ENCODE data around the gene RASAL1.
A peak's percentile ranks its signal among the peaks of the same experiment; 100 is the strongest.

Gene RASAL1

DNA sequence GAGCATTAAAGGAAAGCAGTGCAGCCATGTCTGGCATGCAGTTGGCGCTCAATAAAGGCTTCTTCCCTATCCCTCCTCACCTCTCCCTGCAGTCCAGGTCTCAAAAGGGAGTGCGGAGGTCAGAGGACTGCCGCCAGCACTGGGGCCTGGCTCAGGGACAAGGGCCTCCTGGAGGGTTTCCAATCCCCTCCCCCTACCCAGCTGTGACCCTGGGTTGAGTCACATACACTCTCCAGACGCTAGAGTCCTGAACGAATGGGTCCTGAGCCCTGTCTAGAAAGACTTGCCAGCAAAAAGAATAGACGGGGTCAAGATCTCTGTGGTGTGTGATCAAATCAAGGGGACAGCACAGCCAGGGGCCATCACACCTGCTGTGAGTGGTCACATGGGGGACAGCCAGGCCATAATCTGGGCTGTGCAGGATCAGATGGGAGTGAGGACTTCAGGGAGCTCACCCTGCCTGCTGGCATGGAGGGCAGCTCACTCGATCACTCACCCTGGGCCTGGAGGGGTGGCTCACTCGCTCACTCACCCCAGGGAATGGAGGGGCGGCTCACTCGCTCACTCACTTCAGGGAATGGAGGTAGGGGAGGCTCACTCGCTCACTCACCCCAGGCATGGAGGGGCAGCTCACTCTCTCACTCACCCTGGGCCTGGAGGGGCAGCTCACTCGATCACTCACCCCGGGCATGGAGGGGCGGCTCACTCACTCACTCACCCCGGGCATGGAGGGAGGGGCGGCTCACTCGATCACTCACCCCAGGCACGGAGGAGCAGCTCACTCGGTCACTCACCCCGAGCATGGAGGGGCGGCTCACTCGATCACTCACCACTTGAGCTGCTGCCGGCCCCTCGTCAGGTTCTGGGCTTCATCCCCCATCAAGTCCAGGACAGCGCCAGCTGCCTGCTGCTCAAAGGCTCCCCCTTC lies 26.8 kb upstream of the RASAL1 start:
- no peak for DNase-seq

DNA sequence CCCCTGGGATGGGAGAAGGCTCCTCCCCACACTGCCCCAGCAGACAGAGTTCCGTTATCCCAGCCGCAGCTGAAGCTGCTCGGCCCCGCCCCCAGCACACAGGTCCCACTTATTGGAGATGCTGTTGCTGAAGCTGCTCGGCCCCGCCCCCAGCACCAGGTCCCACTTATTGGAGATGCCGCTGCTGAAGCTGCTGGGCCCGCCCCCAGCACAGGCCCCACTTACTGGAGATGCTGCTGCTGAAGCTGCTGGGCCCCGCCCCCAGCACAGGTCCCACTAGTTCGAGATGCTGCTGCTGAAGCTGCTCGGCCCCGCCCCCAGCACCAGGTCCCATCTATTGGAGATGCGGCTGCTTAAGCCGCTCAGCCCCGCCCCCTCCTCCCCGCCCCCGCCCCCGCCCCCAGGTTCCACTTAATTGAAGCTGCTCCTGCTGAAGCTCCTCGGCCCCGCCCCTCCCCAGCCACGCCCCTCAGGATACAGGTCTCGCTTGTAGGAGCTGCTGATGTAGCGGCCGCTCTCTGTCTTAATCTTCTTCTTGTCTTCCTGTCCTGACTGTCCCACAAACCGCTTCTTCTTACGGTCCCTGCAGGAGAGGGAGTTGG lies 26.0 kb upstream of the RASAL1 start:
- DNase-seq: no peak

GRCh38 chr12:113159937-113160336 lies 24.4 kb upstream of the RASAL1 start:
- DNase-seq: no peak

- DNase-seq: no peak
Observed at GRCh38 chr12:113158439-113159203, 23.1 kb upstream of the RASAL1 start.

DNA sequence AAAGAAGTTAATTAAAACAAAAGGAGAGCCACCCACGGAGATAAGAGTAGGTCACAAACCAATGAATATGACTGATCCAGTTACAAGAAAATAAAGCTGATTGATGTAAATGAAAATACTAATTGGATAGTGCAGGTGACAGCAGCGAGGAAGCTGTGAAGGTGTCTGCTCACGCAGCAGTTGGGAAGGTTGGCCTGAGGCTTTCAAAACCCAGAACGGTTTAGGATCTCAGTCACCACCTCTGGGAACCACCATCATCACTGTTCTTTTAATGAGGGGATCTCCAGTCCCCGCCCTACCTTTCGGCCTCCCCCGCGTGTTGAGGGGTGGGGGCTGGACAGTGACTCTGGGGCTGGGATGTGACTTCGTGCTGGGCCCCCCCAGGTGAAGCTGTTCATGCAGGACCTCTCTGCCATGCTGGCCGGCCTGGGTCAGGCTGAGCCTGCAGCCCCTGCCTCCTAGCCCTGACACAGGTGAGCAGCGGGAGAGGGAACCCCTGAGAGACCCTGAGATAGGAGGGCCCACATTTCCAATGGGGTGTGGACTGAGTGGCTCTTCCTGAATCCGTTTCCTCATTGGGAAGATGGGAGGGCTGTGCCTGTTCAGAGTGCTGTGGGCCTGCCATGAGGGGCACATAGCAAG lies 21.8 kb upstream of the RASAL1 start:
- DNase-seq: no peak

- no peak for DNase-seq
Observed at GRCh38 chr12:113155646-113156045, 20.1 kb upstream of the RASAL1 start.

DNA sequence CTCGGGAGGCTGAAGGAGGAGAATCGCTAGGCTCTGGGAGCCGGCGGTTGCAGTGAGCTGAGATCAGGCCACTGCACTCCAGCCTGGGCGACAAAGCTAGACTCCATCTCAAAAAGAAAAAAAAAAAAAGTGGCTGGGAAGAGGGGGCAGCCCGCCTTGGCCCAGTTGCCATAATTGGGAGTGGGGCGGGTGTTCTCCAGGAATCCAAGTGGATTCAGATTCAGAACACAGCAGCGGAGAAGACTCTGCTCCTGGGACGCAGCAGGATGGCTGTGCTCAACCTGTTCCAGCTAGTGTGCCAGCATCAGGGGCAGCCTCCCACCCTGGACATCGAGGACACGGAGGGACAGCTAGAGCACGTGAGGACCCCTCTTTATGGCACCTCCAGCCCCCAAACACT lies 19.5 kb upstream of the RASAL1 start:
- DNase-seq: no peak

DNA sequence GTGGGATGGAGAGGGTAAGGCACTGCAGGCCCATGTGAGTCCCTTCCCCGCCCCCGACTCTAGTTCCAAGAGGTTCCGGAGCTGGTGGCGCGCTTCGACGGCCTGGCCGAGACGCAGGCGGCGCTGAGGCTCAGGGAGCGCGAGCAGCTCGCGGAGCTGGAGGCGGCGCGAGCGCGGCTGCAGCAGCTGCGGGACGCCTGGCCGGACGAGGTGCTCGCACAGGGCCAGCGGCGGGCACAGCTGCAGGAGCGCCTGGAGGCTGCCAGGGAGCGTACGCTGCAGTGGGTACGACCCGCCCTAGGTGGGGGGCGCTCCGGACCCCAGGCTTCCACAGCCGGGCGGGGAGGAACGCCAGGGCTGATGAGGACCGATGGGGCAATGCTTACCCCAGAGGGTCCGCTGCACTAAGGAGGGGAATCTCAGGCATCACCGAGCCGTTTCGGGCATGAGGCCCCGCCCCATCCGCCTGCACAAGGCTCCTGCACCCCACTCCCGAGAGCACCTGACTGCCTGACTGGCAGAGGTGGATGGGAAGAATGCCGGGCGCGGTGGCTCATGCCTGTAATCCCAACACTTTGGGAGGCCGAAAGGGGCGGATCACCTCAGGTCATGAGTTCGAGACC lies 18.9 kb upstream of the RASAL1 start:
- no peak for DNase-seq

DNA sequence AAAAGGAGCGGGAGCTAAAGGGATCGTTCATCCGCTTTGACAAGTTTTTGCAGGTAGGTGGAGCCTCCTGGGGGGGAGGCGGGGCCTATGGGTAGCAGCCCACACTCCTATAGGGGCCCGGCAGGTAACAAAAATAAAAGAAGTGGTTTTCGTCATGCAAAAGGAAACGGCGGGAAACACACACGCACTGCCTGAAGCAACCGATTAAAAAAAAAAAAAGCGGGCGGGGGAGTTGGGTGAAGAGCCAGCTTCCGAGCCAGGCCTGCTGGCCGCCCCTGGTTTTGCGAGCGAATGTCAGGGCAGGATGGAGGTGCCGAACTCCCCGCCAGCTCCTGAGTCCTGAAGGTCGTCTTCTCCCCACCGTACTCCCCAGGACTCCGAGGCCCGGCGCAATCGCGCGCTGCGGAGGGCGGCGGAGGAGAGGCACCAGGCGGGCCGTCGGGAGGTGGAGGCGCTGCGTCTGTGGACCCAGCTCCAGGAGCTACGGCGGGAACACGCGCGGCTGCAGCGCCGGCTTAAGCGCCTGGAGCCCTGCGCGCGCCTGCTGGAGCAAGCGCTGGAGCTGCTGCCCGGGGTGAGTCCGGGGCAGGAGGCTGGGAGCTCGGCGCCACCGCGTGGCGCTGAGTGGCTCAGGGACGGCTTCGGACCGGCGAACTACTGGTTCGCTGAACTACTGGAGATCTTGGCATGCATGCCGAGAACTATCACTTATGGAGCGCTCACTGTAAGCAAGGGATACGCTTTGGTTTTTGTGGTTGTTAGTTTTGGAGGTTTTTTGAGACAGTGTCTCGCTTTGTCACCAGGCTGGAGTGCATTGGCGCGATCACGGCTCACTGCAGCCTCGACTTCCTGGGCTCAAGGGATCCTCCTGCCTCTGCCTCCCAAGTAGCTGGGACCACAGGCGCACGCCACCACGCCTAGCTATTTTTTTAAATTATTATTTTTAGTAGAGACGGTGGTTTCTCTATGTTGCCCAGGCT lies 17.6 kb upstream of the RASAL1 start:
- DNase-seq: peak; percentile 59

GRCh38 chr12:113152196-113152834 lies 16.8 kb upstream of the RASAL1 start:
- DNase-seq: no peak

DNA sequence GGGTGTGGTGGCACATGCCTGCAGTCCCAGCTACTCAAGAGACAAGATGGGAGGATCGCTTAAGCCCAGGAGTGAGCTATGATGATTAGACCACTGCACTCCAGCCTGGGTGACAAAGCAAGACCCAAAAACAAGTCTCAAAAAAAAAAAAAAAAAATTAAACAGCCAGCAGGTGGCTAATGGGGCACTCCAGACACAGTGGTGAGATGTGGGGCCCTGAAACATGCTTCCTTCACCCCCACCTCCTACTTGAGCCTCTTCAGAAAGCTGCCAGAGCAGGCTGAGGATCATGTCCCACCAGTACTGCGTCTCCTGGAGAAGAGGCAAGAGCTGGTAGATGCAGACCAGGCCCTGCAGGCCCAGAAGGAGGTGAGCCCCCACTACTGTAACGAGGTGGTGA lies 16.1 kb upstream of the RASAL1 start:
- DNase-seq: no peak

- DNase-seq: no peak
Observed at GRCh38 chr12:113149361-113150150, 14.0 kb upstream of the RASAL1 start, which contains the start of gene CFAP73. Gene CFAP73 (plus strand): TSS chr12:113149724. CDS start chr12:113149858, 134 bp downstream.

GRCh38 chr12:113146999-113147398 lies 11.4 kb upstream of the RASAL1 start:
- no peak for DNase-seq

DNA sequence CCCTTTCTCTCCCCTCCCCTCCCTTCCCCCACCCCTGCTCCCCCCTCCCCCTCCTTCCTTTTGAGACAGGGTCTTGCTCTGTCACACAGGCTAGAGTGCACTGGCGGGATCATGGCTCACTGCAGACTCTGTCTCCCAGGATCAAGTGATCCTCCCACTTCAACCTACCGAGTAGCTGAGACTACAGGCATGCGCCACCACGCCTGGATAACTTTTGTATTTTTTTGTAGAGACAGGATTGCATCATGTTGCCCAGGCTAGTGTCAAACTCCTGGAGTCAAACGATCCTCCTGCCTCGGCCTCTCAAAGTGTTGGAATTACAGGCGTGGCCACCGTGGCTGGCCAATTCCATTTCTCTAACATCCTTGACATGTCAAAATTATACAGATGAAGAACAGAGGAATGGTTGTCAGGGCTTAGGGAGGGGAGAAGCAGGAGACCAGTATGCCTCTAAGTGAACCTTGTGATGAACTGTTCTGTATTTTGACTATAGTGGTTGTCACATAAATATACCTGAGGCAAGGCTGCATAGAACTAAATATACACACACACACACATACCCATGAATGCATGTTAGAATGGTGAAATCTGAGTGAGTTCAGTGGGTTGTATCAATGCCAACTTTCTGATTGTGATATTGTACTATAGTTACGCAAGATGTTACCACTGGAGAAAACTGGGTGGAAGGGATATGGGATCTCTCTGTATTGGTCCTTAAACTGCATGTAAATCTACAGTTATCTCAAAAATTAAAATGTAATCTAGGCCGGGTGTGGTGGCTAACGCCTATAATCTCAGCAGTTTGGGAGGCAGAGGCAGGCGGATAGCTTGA lies 10.4 kb upstream of the RASAL1 start:
- DNase-seq: no peak

DNA sequence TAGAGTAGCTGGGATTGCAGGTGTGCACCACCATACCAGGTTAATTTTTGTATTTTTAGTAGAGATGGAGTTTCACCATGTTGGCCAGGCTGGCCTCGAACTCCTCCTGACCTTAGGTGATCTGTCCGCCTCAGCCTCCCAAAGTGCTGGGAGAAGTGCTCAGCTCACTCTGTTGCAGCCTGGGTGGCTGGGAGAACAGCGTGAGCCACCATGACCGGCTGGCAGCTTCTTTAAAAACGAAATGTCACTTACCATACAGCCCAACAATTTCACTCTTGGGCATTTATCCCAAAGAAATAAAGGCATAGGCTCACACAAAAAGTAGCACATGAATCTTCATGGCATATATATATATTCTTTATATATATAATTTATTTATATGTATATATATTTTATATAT lies 9.2 kb upstream of the RASAL1 start:
- no peak for DNase-seq

GRCh38 chr12:113143959-113144358 lies 8.4 kb upstream of the RASAL1 start:
- DNase-seq: no peak

DNA sequence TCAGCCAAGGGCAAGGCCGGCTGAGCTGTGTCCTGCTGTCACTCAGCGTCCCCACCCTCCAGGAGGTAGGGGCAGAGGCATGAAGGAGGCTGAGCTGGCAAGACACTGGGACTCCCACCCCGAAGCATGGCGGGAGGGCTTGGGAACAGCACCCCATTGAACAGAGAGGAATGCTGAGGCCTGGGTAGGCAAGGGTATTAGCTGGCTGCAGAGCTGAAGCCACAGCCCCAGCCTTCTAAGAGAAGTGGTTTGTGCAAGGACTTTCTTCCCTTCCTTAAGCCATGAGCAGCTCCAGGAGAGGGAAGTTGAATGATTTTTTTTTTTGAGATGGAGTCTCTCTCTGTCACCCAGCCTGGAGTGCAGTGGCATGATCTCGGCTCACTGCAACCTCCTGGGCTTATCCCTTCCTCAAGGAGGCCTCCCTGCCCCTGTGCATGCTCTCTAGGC lies 7.3 kb upstream of the RASAL1 start:
- DNase-seq: no peak

DNA sequence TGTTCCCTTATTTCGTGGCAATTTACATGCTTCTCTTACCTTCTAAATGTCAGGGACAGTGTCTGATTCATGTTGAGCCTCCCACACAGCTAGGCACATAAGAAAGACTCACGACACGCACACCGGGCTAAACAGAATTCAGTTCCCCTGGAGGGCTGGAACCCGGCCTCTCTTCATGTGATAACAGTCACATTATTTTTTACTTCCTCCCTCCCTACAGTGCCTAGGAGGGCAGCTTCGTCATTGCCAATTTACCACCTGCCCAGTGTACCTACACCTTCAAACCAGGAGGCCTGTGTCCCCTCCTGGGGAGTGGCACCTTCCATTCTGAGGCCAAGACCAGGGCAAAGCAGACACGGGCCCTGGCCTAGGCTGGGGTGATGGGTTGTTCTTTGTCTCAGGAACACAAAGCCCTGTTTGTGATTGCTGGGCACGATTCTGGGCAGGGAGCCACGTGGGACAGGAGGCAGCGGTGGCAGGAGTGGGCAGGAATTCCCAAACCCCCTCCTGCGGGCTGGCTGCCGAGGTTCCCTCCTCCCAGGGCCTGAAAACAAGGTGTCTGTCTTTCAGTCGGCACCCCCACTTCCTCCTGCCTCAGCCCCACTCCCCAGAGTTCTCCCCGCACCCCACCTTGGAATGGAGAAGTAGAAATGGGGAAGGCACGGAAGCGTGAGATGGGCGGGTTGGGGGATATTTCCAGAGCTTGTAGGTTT lies 6.8 kb upstream of the RASAL1 start:
- no peak for DNase-seq
